ENCODE measurements around the gene NCMAP. TPM values are rescaled to one million over a fixed set of nuclear protein-coding genes. Genes with fewer than 3 reads are reported as not detected.

NCMAP gene
- polyA plus RNA-seq, 1 of the 3 experiments (the other 2 are of a cell fraction), result not detected

DNA sequence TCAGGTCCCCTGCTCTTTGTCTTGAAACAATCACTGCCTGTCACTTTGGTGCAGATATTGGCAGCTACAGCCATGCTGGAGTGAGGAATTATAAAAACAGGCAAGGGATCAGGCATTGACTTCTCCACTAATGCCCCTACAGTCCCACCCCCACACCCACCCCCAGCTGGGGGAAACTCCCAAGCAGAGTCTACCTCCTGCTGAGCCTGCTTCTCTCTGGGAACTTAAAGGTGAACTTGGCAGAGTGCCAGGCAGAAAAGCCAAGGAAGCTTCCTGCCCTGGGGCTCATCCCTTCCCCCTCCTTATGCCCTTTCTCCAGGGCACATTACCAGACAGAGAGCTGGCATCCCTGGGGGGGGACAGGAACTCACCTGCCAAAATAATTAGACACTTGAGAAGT, 6.7 kb downstream of the NCMAP start:
- Histone ChIP-seq H3K9me3 (no peaks in the 10 kb centered on the region), H2AFZ (ENCODE audit: low read depth) (no peak overlapping the region), H3K9me2 (no peaks in the 10 kb centered on the region), H3K4me1 (ENCODE audit: control insufficient read depth in 1 of 2, insufficient read depth in 2 of 2, low read depth in 1 of 2, low read length in 1 of 2) (peaks cover 8 to 19% of the 10 kb centered on the region in 2 experiments; a peak in 1 of 4 replicates), H4K20me1 (ENCODE audit: insufficient read depth) (no peaks in the 10 kb centered on the region), H3F3A (replicated peaks; ENCODE audit: insufficient read depth) (peaks cover 8% of the 10 kb centered on the region), H3K4me2 (no peak overlapping the region), H3K79me2 (ENCODE audit: insufficient read depth) (no peaks in the 10 kb centered on the region), H3K27me3 (ENCODE audit: insufficient read depth) (no peaks in the 10 kb centered on the region), H3K9ac (no peak overlapping the region), H3K27ac (ENCODE audit: low read depth in 2 of 2, low read length in 1 of 2) (no peak overlapping the region), H3K36me3 (replicated peaks in 1 of 2; ENCODE audit: control insufficient read depth in 1 of 2, insufficient read depth in 2 of 2, low read length in 1 of 2) (no peaks in the 10 kb centered on the region), H3K4me3 (ENCODE audit: low read depth in 2 of 2, low read length in 1 of 2) (no peak overlapping the region)
- CTCF ChIA-PET, result interaction anchor here (0.6 to 1.8 kb wide), 6 partner anchors 20 to 1343 kb away, joined by 3 to 7 read pairs (median 4); no protein-coding TSS in a partner anchor
- no peak for TF ChIP-seq SIN3A (IDR thresholded peaks at IDR 0.05; ENCODE audit: borderline replicate concordance, low read depth, low read length)
- TF ChIP-seq NFIC (IDR thresholded peaks at IDR 0.05; ENCODE audit: borderline replicate concordance), result peak; percentile 52
- POLR2A ChIA-PET, result no interaction called here
- DNase-seq, result no peak

- no peak overlapping the region for H3K4me3 ChIP-seq (ENCODE audit: low read depth in 2 of 2, low read length in 1 of 2)
- no peaks in the 10 kb centered on the region for H4K20me1 ChIP-seq (ENCODE audit: insufficient read depth)
- H3K9me2 ChIP-seq, result no peaks in the 10 kb centered on the region
- no peak for DNase-seq
- no peaks in the 10 kb centered on the region for H3K79me2 ChIP-seq (ENCODE audit: insufficient read depth)
- ChIA-PET CTCF (interaction anchor here (0.6 to 1.8 kb wide), 4 partner anchors 11 to 173 kb away, joined by 3 to 4 read pairs (median 4); no protein-coding TSS in a partner anchor), POLR2A (no interaction called here)
- TF ChIP-seq GATA2 (CRISPR knock-in tag; IDR thresholded peaks at IDR 0.05), result no peak
- TF ChIP-seq, protein P1, sequence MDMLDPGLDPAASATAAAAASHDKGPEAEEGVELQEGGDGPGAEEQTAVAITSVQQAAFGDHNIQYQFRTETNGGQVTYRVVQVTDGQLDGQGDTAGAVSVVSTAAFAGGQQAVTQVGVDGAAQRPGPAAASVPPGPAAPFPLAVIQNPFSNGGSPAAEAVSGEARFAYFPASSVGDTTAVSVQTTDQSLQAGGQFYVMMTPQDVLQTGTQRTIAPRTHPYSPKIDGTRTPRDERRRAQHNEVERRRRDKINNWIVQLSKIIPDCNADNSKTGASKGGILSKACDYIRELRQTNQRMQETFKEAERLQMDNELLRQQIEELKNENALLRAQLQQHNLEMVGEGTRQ (IDR thresholded peaks at IDR 0.05; ENCODE audit: borderline replicate concordance, low read depth, low read length), result no peak
- no peak for TF ChIP-seq POLR2AphosphoS5 (IDR thresholded peaks at IDR 0.05; ENCODE audit: low read depth, low read length)
- no peak for TF ChIP-seq SMC3 (IDR thresholded peaks at IDR 0.05; ENCODE audit: low read depth, low read length)
- no peak for TF ChIP-seq JUND (IDR thresholded peaks at IDR 0.05)
- no peak for TF ChIP-seq REST (IDR thresholded peaks at IDR 0.05; ENCODE audit: low read depth, low read length)
- no peaks in the 10 kb centered on the region for H3K27me3 ChIP-seq (ENCODE audit: insufficient read depth)
- no peak overlapping the region for H2AFZ ChIP-seq (ENCODE audit: low read depth)
- H3K4me1 ChIP-seq (ENCODE audit: control insufficient read depth in 1 of 2, insufficient read depth in 2 of 2, low read depth in 1 of 2, low read length in 1 of 2), result peaks cover 0 to 6% of the 10 kb centered on the region in 2 experiments; a peak in 1 of 4 replicates
- H3K4me2 ChIP-seq, result no peak overlapping the region
- H3K9me3 ChIP-seq, result no peaks in the 10 kb centered on the region
- no peak overlapping the region for H3K27ac ChIP-seq (ENCODE audit: low read depth in 2 of 2, low read length in 1 of 2)
- 93% methylated on average over 2 of the region's 2 CpGs for WGBS (ENCODE audit: low lambda C conversion rate)
- H3K9ac ChIP-seq, result no peak overlapping the region
- no peaks in the 10 kb centered on the region for H3K36me3 ChIP-seq (replicated peaks in 1 of 2; ENCODE audit: control insufficient read depth in 1 of 2, insufficient read depth in 2 of 2, low read length in 1 of 2)
- H3F3A ChIP-seq (replicated peaks; ENCODE audit: insufficient read depth), result no peaks in the 10 kb centered on the region
These were observed 8.8 kb downstream of the NCMAP start for GRCh38 chr1:24564695-24565094.

Data from SK-N-SH (cell line).